Activated CD4-positive, alpha-beta T cell treated with anti-CD3 and anti-CD28 coated beads, Interleukin-2, amount 10 ng/mL, durations not matched to agents 24 days and 14 days (primary cell): ENCODE results near the gene RBM11. TPM values are rescaled to one million over a fixed set of nuclear protein-coding genes. Genes with fewer than 3 reads are reported as not detected.

ENCODE experiments used
- total RNA-seq: library from RNA; stranded (reverse); gene quantifications from 2 replicates; pipeline ENCODE4 v1.2.3, GENCODE V29; 2022

RBM11 gene
- total RNA-seq, 1 donor from 2014 or later: 0.84 TPM

Other genes starting within 250 kb of the RBM11 start
- not detected in 2 replicates for gene LIPI, start 5.2 kb upstream of the RBM11 start, total RNA-seq
- gene HSPA13, start 167.0 kb downstream of the RBM11 start, total RNA-seq: 40.9 and 41.6 TPM in 2 replicates